NCI-H1048 (cell line): ENCODE data around the gene PRR15L.
"Not testable (repeated sequence)": the region's sequence is repeated elsewhere in the genome, so short reads cannot be mapped to it uniquely, and the experiment has no call there.

Experiments
- DNase-seq: peaks from one replicate; lab custom pipeline; 2025; lab: John Stamatoyannopoulos, UW

PRR15L gene

DNA sequence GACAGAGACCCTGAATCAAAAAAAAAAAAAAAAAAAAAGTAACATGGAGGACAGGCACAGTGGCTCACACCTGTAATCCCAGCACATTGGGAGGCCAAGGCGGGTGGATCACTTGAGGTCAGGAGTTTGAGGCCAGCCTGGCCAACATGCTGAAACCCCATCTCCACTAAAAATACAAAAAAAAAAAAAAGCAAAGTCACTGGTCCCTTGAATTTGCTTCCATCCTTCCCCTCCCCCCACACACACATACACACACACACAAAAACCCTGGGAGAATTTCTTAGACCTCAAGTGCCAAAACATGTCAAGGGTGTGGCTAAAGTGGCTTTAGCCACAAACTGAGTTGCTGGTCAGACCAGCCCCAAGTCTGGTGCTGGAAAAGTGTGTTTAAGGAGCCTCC, 30.8 kb upstream of the PRR15L start:
- DNase-seq, result not testable (repeated sequence)

DNA sequence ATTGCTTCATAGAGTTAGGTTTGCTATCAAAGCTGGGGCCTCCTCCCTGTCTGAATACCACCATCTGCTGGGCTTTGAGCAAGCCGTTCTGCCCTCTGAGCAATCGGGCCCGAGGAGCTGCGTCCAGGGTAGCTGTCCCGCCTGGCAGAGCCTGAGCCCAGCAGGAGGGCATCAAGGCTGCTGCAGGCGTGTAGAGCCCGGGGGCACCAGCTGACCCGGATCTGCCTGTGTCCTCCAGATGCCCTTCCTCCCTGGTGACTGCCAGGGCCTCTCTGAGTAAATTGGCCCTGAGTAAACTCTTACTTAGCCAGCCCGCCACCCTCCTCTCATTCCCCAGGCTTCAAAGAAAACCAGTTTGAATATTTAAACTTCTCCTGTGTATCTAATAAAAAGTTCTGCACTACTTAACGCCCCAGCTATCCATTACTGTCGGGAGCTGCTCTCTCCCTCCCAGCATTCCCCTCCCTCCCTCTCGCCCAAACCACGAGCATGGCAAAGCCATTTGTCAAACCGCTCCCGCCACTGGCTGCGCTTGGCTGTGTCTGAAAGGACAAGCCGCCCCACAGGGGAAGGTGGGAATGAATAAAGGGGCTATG, 29.7 kb upstream of the PRR15L start:
- no peak for DNase-seq

DNA sequence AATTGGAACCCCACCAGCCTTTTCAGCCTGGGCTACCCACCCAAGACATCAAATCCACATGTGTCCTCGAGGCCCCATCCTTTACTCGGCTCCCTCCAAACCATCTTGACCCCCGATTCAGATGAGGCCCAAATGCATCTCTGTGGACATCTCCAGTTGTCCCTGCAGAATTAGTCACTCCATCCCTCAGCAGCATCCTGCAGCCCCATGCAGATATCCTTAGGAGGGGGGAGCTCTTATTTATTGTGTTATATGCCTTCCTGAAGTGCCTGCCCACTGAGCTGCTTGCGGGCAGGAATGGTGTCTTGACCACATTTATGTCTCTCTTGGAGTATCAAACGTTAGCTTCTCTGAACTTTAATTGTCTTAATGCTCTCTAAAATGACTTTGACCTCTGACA, 28.8 kb upstream of the PRR15L start:
- no peak for DNase-seq

DNA sequence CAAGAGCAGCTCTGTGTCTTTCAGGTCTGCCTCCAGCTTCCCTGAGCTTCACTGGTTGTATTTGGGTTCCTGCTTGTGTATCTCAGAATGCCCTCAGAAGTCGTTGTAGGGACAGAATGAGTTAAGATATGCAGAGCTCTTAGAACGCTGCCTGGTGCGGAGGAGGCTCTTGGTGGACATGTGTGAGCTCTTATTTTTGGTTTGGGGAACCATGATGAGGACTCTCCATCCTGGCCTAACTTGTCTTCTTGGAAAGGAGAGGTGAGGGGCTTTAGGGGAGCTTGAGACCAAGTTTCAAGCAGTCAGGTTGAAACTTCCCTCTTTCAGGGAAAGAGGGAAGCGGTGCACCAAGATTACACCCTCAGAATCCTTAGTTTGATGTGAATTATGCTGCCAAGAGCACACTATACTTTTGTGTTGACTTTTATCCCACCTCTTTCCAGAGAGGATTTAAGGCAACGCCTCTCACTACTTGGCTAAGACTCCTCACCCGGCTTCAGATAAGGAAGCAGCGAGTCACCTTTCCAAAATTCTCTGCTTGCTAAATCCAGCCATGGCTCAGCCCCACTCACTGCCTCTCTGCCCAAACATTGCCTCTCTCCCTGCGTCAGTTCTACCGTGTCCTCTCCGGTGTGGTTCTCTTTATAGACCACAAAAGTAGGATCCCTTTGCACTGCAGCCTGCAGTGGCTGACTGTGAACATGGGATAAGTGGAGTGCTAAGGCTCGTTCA, 26.0 kb upstream of the PRR15L start:
- no peak for DNase-seq

DNA sequence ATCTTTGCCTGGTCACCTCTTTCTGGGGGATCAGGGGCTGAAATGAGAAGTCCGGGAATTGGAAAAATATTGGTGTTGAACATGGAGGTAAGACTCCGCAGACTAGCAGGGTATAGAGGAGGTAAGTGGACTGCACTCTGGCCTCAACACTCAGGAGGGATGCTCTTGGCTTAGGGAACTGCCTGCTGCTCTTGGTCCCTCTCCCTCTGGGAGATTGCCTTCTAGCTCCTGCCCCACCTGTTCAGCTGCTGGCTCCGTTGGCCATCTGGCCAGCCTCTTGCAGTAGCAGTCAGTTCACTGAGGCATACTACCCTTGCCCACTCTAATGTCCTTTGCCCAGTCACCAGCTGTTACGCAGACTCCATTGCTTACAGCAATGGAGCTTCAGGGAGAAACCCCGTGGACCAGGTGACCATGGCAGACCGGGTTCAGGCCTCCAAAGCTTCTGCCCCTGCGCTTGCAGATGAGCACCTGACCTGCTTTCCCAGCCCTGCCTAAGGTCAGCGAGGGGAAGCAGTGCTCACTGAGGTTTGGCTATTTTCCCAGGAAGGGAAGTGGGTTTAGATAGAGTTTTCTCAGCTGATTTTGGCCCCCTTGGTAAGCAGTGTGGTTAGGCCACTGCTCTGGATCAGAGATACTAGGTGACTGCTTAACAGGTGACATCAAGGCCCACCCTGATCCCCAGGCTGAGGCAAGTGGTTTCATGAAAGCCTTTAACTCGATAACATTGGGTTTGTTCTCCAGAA, 25.1 kb upstream of the PRR15L start:
- DNase-seq, result no peak

DNA sequence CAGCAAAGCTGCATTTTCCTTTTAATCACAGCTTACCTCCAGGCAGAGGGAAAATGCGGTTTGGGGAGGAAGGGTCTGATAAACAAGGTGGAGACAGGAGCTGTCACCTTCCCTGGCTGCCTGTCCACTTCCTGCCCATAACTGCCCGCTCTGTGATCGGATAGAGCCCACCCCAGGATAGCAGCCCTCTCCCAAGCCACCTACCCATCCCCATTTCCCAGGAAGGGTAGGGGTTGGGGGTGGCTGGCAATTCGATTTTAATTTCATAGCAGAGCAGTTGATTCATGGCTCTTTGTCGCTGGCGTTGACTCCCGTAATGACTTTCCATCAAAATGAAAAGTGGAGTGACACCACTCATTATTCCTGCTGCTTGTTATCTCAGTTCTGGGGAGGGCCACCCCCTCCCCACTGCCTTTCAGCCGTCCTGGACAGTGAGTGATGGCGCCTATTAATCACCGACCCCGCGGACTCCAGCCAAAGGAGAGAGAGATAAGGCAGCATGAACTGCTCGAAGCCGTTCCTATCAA, 24.5 kb upstream of the PRR15L start:
- DNase-seq, result no peak

DNA sequence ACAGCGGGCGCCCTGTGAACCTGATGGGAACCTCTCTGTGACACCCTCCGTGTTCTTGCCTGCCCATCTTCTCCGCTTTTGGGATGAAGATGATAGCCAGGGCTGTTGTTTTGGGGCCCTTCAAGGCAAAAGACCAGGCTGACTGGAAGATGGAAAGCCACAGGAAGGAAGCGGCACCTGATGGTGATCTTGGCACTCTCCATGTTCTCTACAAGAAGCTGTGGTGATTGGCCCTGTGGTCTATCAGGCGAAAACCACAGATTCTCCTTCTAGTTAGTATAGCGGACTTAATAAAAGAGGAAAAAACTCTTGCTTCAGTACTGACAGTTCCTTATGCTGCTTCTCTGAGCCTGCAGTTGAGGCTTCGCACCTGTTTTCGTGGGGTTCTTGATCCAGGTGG, 23.8 kb upstream of the PRR15L start:
- DNase-seq, result no peak

DNA sequence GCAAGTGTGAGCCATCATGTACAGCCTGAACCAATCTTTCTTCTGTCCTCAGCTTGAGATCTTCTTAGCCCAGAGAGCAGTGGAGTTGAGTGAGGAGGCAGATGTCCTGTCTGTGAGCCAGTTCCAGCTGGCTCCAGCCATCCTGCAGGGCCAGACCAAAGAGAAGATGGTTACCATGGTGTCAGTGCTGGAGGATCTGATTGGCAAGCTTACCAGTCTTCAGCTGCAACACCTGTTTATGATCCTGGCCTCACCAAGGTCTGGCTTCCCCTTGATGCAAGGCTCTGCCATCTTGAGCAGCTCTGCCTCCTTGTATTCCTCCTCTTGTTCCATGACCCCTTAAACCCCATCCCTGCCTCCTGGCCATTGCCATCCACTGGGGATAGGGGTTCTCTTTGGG, 22.9 kb upstream of the PRR15L start:
- no peak for DNase-seq

DNA sequence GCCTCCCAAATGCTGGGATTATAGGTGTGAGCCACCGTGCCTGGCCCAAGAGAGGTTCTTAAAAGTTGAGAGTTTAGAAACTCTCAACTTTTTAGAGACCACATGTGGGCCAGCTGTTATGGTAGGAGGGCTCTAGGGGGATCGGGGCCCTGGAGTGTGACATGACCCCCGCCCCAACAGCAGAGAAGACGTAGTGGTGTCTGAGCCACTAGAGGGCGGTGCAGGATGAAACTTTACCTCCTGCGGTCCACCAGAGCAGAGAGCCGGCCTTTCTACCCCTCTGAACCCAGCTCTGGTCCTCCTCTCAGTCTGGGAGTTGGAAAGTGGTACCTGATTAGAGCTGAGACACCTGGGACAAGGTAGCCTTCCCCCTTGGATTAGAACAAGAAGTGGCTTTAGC, 20.6 kb upstream of the PRR15L start:
- DNase-seq, result no peak

DNA sequence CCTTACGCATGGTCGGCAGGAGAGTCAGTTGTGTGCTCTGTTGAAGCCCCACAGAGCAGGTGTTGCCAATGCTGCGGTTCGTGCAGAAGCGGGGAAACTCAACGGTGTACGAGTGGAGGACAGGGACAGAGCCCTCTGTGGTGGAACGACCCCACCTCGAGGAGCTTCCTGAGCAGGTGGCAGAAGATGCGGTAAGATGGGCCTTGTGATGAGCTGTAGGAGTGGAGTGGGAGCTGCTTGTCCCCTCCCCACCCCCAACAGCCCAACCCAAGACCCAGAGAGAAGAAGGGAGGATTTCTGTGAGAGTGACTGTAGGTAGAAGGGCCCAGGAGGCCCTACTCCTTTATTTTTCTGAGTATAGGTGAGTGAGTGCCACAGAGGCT, 18.1 kb upstream of the PRR15L start:
- DNase-seq, result no peak

DNA sequence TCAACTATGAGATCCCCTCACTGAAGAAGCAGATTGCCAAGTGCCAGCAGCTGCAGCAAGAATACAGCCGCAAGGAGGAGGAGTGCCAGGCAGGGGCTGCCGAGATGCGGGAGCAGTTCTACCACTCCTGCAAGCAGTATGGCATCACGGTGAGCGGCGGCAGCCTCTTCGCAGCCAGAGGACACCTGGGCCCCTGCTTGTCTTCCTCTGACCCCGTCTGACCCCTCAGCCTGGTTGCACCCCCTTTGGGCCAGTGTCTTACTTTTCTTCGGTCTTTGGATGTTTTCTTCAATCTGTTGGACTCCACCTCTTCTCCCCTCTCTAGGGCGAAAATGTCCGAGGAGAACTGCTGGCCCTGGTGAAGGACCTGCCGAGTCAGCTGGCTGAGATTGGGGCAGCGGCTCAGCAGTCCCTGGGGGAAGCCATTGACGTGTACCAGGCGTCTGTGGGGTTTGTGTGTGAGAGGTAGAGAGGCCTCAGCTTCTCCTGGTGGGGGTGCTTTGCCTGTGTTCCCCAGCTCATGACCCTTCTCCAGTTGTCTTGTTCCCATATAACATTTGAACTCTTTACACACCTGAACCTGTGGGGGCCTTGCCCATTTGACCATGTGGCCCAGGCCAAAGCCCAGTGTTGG, 17.6 kb upstream of the PRR15L start:
- no peak for DNase-seq

DNA sequence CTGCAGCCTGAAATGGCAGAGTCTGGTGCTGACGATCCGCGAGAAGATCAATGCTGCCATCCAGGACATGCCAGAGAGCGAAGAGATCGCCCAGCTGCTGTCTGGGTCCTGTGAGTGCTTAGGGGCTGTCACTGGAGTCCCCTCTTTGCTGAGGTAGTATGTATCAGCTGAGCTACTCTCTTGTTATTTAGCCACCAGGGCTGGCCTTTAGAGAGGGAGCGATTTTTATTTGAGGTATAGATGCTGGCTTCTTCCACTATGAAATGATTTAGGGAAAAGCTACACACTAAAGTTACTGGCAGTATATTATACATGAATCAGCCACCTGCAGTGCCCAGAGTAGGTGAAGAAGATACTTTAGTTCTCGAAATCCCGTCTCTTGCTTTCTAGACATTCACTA, 15.9 kb upstream of the PRR15L start:
- no peak for DNase-seq

DNA sequence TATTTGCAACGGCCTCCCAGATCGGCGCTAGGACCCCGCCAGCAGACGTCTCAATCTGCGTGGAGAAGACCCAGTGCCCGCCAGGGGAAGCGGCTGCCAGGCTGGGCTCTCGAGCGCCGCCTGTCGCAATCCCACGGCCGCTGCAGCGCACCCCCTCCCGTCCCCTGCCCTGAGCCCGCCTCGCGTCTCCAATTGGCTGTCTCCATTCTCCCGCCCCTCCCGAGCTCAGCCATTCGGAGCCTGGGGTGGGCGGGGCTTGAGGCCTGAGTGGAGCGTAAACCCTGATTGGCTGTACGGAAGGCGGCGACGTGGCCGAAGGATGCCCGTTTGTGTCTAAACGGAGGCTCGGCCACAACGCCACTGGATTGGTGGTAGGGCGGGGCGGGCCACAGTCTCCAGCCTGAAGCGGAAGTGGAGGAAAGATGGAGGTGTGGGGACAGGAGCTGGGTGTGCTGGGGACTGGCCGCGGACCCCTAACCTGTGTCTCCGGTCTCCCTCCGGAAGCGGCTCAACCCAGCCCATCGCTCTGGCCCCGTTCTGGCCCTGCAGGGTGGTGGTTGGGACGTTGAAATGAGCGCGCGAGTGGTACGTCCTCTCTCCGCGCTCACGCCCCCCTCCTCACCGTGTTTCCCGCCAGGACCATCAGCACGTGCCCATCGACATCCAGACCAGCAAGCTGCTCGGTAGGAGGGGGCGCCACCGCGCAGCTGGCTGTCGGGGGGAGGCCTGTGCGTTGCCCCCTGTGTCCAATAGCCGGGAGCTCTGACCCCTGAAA, 13.2 kb upstream of the PRR15L start, which contains the start of gene CDK5RAP3:
TSS of gene CDK5RAP3 (plus strand) at position 389 of the 775 bp plus-strand sequence. CDS start at position 423, 34 bp downstream.
- DNase-seq, result peak; percentile 99

DNA sequence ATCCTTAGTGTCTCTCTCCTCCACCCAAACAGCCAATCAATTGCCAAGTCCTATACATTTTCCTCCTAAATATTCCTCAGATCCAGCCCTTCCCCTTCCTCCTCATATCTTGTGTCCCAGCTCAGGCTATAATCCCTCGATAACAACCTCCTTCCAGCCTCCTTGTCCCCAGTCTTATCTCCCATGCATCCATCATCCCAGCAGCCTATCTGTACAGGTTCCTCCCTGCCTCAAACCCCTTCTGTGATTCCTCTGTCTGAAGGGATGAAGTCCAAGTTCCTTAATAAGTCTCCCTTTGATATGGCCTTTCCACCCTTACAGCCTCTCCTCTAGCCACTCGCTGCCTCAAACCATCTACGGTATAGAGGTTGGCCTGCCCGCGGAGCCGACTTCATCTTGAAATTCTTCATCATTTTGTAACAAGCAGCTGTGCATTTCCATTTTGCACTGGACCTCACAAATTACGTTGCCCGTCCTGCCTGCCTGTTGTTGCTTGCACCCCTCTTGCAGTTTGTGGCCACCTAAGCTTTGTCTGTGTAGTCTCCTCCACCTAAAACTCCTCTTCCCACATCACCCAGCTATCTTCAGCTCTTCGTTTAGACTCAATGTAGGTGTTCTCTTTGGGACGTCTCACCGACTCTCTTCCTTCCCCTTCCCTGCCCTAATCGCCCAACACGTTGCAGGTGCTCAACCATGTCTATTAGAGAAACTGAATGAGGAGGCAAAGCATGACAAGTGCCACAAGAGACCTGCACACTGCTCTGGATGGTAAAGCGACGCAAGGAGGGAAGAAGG, 12.4 kb upstream of the PRR15L start:
- DNase-seq, result no peak

DNA sequence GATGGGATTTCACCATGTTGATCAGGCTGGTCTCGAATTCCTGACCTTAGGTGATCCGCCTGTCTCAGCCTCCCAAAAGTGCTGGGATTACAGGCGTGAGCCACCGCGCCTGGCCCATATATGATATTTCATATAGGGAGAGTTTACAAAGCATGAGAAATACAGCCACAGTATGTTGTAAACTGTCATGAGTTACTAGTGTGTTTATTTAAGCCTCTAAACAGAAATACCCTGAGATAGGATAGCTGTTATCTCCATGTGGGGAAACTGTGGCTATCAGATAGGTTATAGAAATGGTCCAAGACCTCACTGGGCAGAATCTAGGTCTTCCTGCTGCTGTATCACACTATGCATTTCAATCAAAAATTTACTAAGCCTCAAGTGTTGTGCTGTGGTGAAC, 11.2 kb upstream of the PRR15L start:
- no peak for DNase-seq

DNA sequence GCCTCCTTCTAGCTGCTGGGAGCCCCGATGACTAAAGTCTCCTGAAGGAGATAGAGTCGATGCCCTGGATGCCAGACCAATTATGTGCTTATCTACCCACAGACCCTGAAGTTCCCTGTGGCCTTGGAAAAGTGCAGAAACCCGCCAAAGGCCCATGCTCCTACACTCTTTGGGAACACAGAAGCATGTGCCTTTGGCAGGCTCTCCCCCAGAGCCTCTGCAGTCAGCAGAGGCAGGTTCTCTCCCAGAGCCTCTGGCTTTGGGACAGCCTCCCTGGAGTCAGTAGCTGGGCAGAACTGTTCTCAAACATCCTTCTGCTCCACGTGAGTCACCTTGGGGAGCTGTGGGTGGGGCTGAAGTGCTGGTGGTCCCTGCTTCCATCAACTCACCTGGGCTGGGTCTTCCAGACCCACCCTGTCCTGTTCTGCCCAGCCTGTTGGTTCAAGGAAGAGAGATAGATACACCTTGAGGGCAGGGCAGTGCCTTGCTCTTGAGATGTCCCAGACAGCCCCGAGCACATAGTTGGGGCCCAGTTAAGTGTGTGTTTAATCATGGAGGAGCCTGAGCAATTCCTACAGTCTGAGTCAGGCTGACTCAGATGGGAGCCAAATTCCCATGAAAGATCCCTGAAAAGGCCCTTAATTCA, 10.0 kb upstream of the PRR15L start:
- DNase-seq, result no peak

DNA sequence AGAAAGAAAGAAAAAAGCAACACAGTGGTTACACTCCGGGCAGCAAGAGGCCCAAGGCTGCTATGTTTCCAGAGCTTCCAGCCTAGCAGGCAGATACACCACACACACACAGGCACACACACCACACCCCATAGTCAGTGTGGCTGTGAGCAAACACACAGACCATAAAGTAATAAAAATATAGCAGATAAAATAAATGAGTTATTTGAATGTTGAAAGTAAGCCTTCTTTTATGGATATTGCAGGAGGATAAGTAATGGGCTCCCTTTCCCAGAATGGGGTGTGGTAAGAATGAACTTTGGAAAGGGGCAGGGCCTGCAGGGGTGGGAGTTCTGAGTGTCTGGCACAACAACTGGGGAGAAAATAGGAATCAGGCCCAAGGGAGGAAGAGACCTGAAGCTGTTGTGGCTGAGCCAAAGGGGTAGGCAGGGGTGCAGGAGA, 8.4 kb upstream of the PRR15L start:
- no peak for DNase-seq

DNA sequence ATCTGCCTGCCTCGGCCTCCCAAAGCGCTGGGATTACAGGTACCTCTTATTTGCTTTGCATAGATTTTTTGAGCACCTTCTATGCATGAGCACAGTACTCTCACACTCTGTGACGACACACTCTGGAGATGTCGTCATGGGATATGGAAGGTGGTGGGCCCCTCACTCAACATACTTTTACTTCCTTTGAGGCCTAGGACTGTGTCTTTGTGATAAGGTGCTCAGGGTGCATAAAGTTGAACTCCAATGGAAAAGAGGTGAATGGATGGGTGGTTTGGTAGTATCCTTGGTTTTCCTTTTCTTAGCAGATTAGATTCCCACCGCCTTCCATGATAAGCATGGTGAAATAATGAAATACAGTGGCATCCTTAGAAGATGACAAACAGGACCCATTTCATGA, 7.2 kb upstream of the PRR15L start:
- DNase-seq, result no peak

DNA sequence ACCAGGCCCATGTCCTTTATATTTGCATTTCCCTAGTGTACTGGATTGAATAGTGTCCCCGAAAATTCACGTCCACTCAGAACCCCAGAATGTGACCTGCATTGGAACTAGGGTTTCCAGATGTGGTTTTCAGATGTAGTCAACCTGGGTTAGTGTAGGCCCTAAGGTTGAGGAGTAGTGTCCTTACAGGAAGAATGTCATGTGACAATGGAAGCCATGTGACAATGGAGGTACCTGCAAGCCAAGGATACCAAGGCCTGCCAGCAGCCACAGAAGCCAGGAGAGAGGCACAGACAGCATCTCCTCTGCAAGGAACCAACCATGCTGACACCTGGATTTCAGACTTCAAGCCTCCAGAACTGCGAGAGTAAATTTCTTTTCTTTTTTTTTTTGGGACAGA, 5.2 kb upstream of the PRR15L start:
- no peak for DNase-seq

DNA sequence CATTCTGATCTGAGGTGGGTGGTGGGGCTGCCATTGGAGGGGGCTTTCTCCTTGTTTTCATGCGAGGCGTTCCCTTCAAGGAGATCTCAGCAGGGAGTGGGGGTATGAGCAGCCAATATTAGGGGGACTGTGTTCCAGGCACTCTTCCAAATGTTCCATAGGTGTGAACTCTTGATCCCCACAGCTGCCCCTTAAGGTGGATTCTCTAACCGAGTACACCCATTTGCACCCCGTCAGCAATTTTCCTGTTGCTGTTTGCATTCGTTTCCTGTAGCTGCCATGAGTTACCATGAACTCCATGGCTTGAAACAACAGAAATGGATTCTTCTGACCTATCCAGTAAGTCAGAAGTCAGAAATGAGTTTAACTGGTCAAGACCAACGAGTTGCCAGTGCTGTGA, 3.7 kb upstream of the PRR15L start:
- DNase-seq, result no peak
